Measurements from ENCODE around the gene DTX1.

Gene DTX1

GRCh38 chr12:113070117-113070906, 13.8 kb downstream of the DTX1 start:
- no peak for DNase-seq (ENCODE audit: low read depth in 1 of 2, low spot score in 1 of 2)

GRCh38 chr12:113071135-113072112, 14.9 kb downstream of the DTX1 start:
- DNase-seq (ENCODE audit: low read depth in 1 of 2, low spot score in 1 of 2), result no peak

- DNase-seq (ENCODE audit: low read depth in 1 of 2, low spot score in 1 of 2), result no peak
Measured at GRCh38 chr12:113072136-113072535, 15.6 kb downstream of the DTX1 start.

GRCh38 chr12:113073586-113073985, 17.1 kb downstream of the DTX1 start:
- no peak for DNase-seq (ENCODE audit: low read depth in 1 of 2, low spot score in 1 of 2)

GRCh38 chr12:113075137-113075683, 18.7 kb downstream of the DTX1 start:
- DNase-seq (ENCODE audit: low read depth in 1 of 2, low spot score in 1 of 2), result no peak

- DNase-seq (ENCODE audit: low read depth in 1 of 2, low spot score in 1 of 2), result no peak
Measured at GRCh38 chr12:113077057-113077858, 20.7 kb downstream of the DTX1 start.

- no peak for DNase-seq (ENCODE audit: low read depth in 1 of 2, low spot score in 1 of 2)
Measured at GRCh38 chr12:113077859-113078255, 21.3 kb downstream of the DTX1 start.

GRCh38 chr12:113081873-113082272, 25.3 kb downstream of the DTX1 start:
- DNase-seq (ENCODE audit: low read depth in 1 of 2, low spot score in 1 of 2), result no peak

- DNase-seq (ENCODE audit: low read depth in 1 of 2, low spot score in 1 of 2), result no peak
Measured at GRCh38 chr12:113082486-113083148, 26.1 kb downstream of the DTX1 start.

- no peak for DNase-seq (ENCODE audit: low read depth in 1 of 2, low spot score in 1 of 2)
Measured at GRCh38 chr12:113083863-113084435, 27.4 kb downstream of the DTX1 start.

- no peak for DNase-seq (ENCODE audit: low read depth in 1 of 2, low spot score in 1 of 2)
Measured at GRCh38 chr12:113086249-113087164, 30.0 kb downstream of the DTX1 start.

- no peak for DNase-seq (ENCODE audit: low read depth in 1 of 2, low spot score in 1 of 2)
Measured at GRCh38 chr12:113087193-113087592, 30.7 kb downstream of the DTX1 start.

- DNase-seq (ENCODE audit: low read depth in 1 of 2, low spot score in 1 of 2), result no peak
Measured at GRCh38 chr12:113088037-113088436, 31.5 kb downstream of the DTX1 start.

GRCh38 chr12:113088971-113089756, 32.6 kb downstream of the DTX1 start:
- DNase-seq (ENCODE audit: low read depth in 1 of 2, low spot score in 1 of 2), result peak; percentile 23 to 34

GRCh38 chr12:113089839-113090238, 33.3 kb downstream of the DTX1 start:
- no peak for DNase-seq (ENCODE audit: low read depth in 1 of 2, low spot score in 1 of 2)

- no peak for DNase-seq (ENCODE audit: low read depth in 1 of 2, low spot score in 1 of 2)
Measured at GRCh38 chr12:113090740-113091139, 34.2 kb downstream of the DTX1 start.

- DNase-seq (ENCODE audit: low read depth in 1 of 2, low spot score in 1 of 2), result no peak
Measured at GRCh38 chr12:113091506-113091905, 35.0 kb downstream of the DTX1 start.

Data from activated T-helper 1 cell treated with anti-CD3 and anti-CD28 coated beads, Interleukin-2, amount 50 U/mL, for 16 hours (primary cell).